ENCODE measurements around the gene SEMA3D.

The SEMA3D gene

DNA sequence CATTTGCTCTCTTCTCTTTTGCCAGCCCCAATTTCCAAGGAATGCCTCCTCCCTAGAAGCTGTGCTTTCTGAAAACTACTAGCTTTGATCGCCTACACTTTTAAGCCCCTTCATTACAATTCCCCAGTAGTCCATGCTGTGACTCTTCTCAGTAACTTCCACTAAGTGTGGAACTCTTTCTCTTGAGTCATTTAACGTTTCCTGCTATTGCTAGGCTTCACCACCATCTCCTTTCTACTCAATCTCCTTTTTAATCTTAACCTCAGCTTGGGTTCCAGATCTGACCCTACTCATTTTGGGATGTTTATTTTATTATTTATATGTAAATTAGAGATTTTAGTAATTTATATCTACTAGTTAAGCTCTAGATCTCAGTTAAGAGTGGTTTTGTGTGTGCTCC lies 14.4 kb upstream of the SEMA3D start:
- H3K4me3 Mint-ChIP-seq = no peak overlapping the region
- H3K27me3 Mint-ChIP-seq (ENCODE audit: low read depth) = no peaks in the 10 kb centered on the region
- no peaks in the 10 kb centered on the region for H3K4me1 Mint-ChIP-seq
- no peak overlapping the region for H3K27ac Mint-ChIP-seq
- peaks cover 11% of the 10 kb centered on the region for H3K9me3 Mint-ChIP-seq
- TF ChIP-seq CTCF (IDR thresholded peaks at IDR 0.05; ENCODE audit: unreplicated experiment in 3 of 3) = no peak
- H3K36me3 Mint-ChIP-seq (ENCODE audit: low read depth) = no peaks in the 10 kb centered on the region

GRCh38 chr7:85196696-85197095 lies 9.8 kb upstream of the SEMA3D start:
- no peaks in the 10 kb centered on the region for H3K27me3 Mint-ChIP-seq (ENCODE audit: low read depth)
- H3K4me3 Mint-ChIP-seq = no peak overlapping the region
- no peak for TF ChIP-seq CTCF (IDR thresholded peaks at IDR 0.05; ENCODE audit: unreplicated experiment in 3 of 3)
- H3K36me3 Mint-ChIP-seq (ENCODE audit: low read depth) = no peaks in the 10 kb centered on the region
- no peaks in the 10 kb centered on the region for H3K4me1 Mint-ChIP-seq
- H3K9me3 Mint-ChIP-seq = peaks cover 7% of the 10 kb centered on the region
- H3K27ac Mint-ChIP-seq = no peak overlapping the region

DNA sequence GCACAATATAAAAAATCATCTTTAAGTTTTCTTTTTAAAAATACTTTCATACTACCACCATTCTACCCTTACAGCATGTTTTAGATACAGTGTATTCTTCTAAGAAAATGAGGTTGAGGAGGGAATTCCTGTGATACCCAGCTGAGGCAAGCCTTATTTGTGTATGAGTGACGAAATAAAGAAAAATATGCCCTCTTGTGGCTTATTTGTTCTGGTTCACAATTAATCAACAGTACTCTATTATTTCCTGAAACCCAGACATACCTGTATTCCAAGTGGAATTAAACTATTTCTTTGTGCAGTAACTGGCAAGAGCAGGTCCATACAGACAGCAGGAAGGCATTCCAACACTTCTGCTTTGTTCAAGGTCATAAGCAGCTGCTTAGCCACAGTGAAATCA lies 4.5 kb upstream of the SEMA3D start:
- Mint-ChIP-seq H3K27ac (no peak overlapping the region), H3K36me3 (ENCODE audit: low read depth) (no peaks in the 10 kb centered on the region), H3K9me3 (no peaks in the 10 kb centered on the region), H3K27me3 (ENCODE audit: low read depth) (peaks cover 11% of the 10 kb centered on the region), H3K4me1 (peaks cover 22% of the 10 kb centered on the region), H3K4me3 (no peak overlapping the region)
- TF ChIP-seq CTCF (IDR thresholded peaks at IDR 0.05; ENCODE audit: unreplicated experiment in 3 of 3) = peak; percentile 21 to 45 (median 29)

GRCh38 chr7:85186083-85186520 lies 754 bp downstream of the SEMA3D start:
- Mint-ChIP-seq H3K9me3 (no peaks in the 10 kb centered on the region), H3K4me3 (peak overlapping the region; percentile 88 to 92 (median 90)), H3K36me3 (ENCODE audit: low read depth) (peaks cover 24% of the 10 kb centered on the region), H3K27ac (peak overlapping the region; percentile 79 to 92 (median 87)), H3K4me1 (peaks cover 26% of the 10 kb centered on the region), H3K27me3 (ENCODE audit: low read depth) (peaks cover 27% of the 10 kb centered on the region)
- no peak for TF ChIP-seq CTCF (IDR thresholded peaks at IDR 0.05; ENCODE audit: unreplicated experiment in 3 of 3)

GRCh38 chr7:85185424-85186082 lies 1.3 kb downstream of the SEMA3D start:
- Mint-ChIP-seq H3K36me3 (ENCODE audit: low read depth) (peaks cover 29% of the 10 kb centered on the region), H3K4me1 (peaks cover 25% of the 10 kb centered on the region), H3K27me3 (ENCODE audit: low read depth) (peaks cover 27% of the 10 kb centered on the region), H3K4me3 (peak overlapping the region; percentile 88 to 92 (median 90)), H3K27ac (peak overlapping the region; percentile 79 to 92 (median 87)), H3K9me3 (peaks cover 4% of the 10 kb centered on the region)
- TF ChIP-seq CTCF (IDR thresholded peaks at IDR 0.05; ENCODE audit: unreplicated experiment in 3 of 3) = no peak

Measured in nephron (organoid).